Neural cell (in vitro differentiated cells): Measurements from ENCODE around the gene LST1. TPM values are rescaled to one million over a fixed set of nuclear protein-coding genes. Genes with fewer than 3 reads are reported as not detected.

Experiments
- H2AFZ ChIP-seq: fragments of 200-600, 300-800 bp; sonication (generic), shearing (Covaris generic); 2 replicates; pipeline ENCODE4 v1.6.0; 2014; ENCODE audit warnings: low read depth, mild to moderate bottlenecking, antibody characterized with exemption, low read length, moderate library complexity
- H3F3A ChIP-seq: fragments of 200-600 bp; shearing (Covaris generic); 2 replicates; pipeline ENCODE4 v1.6.1; 2016; ENCODE audit warnings: mild to moderate bottlenecking, moderate library complexity, mixed read lengths, antibody characterized with exemption, low read length; ENCODE audit not compliant: insufficient read depth, poor library complexity, severe bottlenecking
- H3K27ac ChIP-seq: fragments of 200-600, 300-800 bp; sonication (generic), shearing (Covaris generic); 2 replicates; pipeline ENCODE4 v1.5.1; 2014; ENCODE audit warnings: mild to moderate bottlenecking, low read length, moderate library complexity
- H3K27me3 ChIP-seq: fragments of 300-800, 200-600 bp; sonication (generic), shearing (Covaris generic); 2 replicates; pipeline ENCODE4 v1.6.0; 2014; ENCODE audit warnings: mild to moderate bottlenecking, low read depth, low read length, moderate library complexity; ENCODE audit not compliant: insufficient read depth
- H3K36me3 ChIP-seq: fragments of 300-800, 200-600 bp; sonication (generic), shearing (Covaris generic); 2 replicates; pipeline ENCODE4 v1.5.1; 2014; ENCODE audit warnings: mild to moderate bottlenecking, antibody characterized with exemption, low read length, moderate library complexity; ENCODE audit not compliant: insufficient read depth
- H3K4me2 ChIP-seq: fragments of 300-800, 200-600 bp; sonication (generic), shearing (Covaris generic); 2 replicates; pipeline ENCODE4 v1.6.0; 2014; ENCODE audit warnings: mild to moderate bottlenecking, low read length
- H3K4me3 ChIP-seq: fragments of 300-800, 200-600 bp; sonication (generic), shearing (Covaris generic); 2 replicates; pipeline ENCODE4 v1.5.1; 2014; ENCODE audit warnings: mild to moderate bottlenecking, low read length, moderate library complexity
- H3K79me2 ChIP-seq: fragments of 200-600 bp; shearing (Covaris generic); replicated peaks from 2 replicates; pipeline ENCODE4 v1.6.0; 2014; ENCODE audit warnings: mild to moderate bottlenecking, low read length, moderate library complexity; ENCODE audit not compliant: insufficient read depth
- H3K9ac ChIP-seq: fragments of 300-800, 200-600 bp; sonication (generic), shearing (Covaris generic); 2 replicates; pipeline ENCODE4 v1.6.1; 2016; ENCODE audit warnings: mild to moderate bottlenecking, low read length, mixed read lengths
- H3K9me2 ChIP-seq: fragments of 200-600 bp; shearing (Covaris generic); 2 replicates; pipeline ENCODE4 v1.6.1; 2016; ENCODE audit warnings: mild to moderate bottlenecking, low read length, mixed read lengths; ENCODE audit not compliant: insufficient read depth
- H3K9me3 ChIP-seq: fragments of 200-600, 300-800 bp; sonication (generic), shearing (Covaris generic); 2 replicates; pipeline ENCODE4 v1.6.1; 2016; ENCODE audit warnings: mild to moderate bottlenecking, mixed run types, low read length, moderate library complexity, mixed read lengths
- H4K20me1 ChIP-seq: fragments of 200-600 bp; shearing (Covaris generic); 2 replicates; pipeline ENCODE4 v1.6.1; 2016; ENCODE audit warnings: mild to moderate bottlenecking, mixed run types; ENCODE audit not compliant: insufficient read depth
- EP300 ChIP-seq: fragments of 450-650 bp; conservative IDR thresholded peaks from 2 replicates; pipeline ENCODE4 v1.6.1; 2014; ENCODE audit warnings: antibody characterized with exemption, mild to moderate bottlenecking, moderate library complexity; ENCODE audit not compliant: poor library complexity, severe bottlenecking
- EZH2 ChIP-seq: fragments of 200-600, 300-800 bp; shearing (Covaris generic), sonication (generic); IDR thresholded peaks from 2 replicates; pipeline ENCODE4 v1.6.1; 2014; ENCODE audit warnings: antibody characterized with exemption, low read length, borderline replicate concordance, mild to moderate bottlenecking; ENCODE audit not compliant: insufficient read depth, poor library complexity, severe bottlenecking
- MXI1 ChIP-seq: fragments of 450-650 bp; conservative IDR thresholded peaks from 2 replicates; pipeline ENCODE4 v1.6.1; 2014; ENCODE audit warnings: antibody characterized with exemption, mild to moderate bottlenecking; ENCODE audit not compliant: poor library complexity, severe bottlenecking
- POLR2AphosphoS5 ChIP-seq: IDR thresholded peaks from 2 replicates; pipeline ENCODE4 v1.6.1; 2012
- RAD21 ChIP-seq: fragments of 450-650 bp; conservative IDR thresholded peaks from 2 replicates; pipeline ENCODE4 v1.6.1; 2014; ENCODE audit warnings: antibody characterized with exemption, mild to moderate bottlenecking, moderate library complexity
- SMC3 ChIP-seq: fragments of 450-650 bp; conservative IDR thresholded peaks from 2 replicates; pipeline ENCODE4 v1.6.1; 2014; ENCODE audit warnings: antibody characterized with exemption, mild to moderate bottlenecking, moderate library complexity; ENCODE audit not compliant: poor library complexity
- TAF1 ChIP-seq: IDR thresholded peaks from 2 replicates; pipeline ENCODE4 v1.6.1; 2012; ENCODE audit warnings: low read depth
- polyA plus RNA-seq: library from polyadenylated mRNA; depleted of rRNA; stranded (reverse); fragments of >200 nt; gene quantifications from 2 replicates; pipeline ENCODE4 v1.2.3, GENCODE V29; 2014
- TF ChIP-seq, protein P1 (sequence below): fragments of 450-650 bp; IDR thresholded peaks from 2 replicates; pipeline ENCODE4 v1.5.1; 2014; ENCODE audit warnings: antibody characterized with exemption, mild to moderate bottlenecking, moderate library complexity; ENCODE audit not compliant: poor library complexity, severe bottlenecking
- TF ChIP-seq, protein P2 (sequence below): IDR thresholded peaks from 2 replicates; pipeline ENCODE4 v1.6.1; 2012; ENCODE audit warnings: borderline replicate concordance

The LST1 gene
- polyA plus RNA-seq, 1 donor from 2014 or later = not detected

GRCh38 chr6:31559958-31560696 is 25.9 kb upstream of the LST1 start:
- H3K9me2 ChIP-seq = no peaks in the 10 kb centered on the region
- no peak overlapping the region for H3K4me2 ChIP-seq
- H3K9me3 ChIP-seq = no peaks in the 10 kb centered on the region
- H2AFZ ChIP-seq = no peak overlapping the region
- H3K4me3 ChIP-seq = no peak overlapping the region
- H3K79me2 ChIP-seq = no peaks in the 10 kb centered on the region
- H4K20me1 ChIP-seq = no peaks in the 10 kb centered on the region
- no peaks in the 10 kb centered on the region for H3K27me3 ChIP-seq
- TF ChIP-seq, protein P1, sequence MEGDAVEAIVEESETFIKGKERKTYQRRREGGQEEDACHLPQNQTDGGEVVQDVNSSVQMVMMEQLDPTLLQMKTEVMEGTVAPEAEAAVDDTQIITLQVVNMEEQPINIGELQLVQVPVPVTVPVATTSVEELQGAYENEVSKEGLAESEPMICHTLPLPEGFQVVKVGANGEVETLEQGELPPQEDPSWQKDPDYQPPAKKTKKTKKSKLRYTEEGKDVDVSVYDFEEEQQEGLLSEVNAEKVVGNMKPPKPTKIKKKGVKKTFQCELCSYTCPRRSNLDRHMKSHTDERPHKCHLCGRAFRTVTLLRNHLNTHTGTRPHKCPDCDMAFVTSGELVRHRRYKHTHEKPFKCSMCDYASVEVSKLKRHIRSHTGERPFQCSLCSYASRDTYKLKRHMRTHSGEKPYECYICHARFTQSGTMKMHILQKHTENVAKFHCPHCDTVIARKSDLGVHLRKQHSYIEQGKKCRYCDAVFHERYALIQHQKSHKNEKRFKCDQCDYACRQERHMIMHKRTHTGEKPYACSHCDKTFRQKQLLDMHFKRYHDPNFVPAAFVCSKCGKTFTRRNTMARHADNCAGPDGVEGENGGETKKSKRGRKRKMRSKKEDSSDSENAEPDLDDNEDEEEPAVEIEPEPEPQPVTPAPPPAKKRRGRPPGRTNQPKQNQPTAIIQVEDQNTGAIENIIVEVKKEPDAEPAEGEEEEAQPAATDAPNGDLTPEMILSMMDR = no peak
- TF ChIP-seq EZH2 (no peak), TAF1 (no peak), POLR2AphosphoS5 (no peak), SMC3 (no peak), MXI1 (no peak), RAD21 (no peak), EP300 (no peak)
- TF ChIP-seq, protein P2, sequence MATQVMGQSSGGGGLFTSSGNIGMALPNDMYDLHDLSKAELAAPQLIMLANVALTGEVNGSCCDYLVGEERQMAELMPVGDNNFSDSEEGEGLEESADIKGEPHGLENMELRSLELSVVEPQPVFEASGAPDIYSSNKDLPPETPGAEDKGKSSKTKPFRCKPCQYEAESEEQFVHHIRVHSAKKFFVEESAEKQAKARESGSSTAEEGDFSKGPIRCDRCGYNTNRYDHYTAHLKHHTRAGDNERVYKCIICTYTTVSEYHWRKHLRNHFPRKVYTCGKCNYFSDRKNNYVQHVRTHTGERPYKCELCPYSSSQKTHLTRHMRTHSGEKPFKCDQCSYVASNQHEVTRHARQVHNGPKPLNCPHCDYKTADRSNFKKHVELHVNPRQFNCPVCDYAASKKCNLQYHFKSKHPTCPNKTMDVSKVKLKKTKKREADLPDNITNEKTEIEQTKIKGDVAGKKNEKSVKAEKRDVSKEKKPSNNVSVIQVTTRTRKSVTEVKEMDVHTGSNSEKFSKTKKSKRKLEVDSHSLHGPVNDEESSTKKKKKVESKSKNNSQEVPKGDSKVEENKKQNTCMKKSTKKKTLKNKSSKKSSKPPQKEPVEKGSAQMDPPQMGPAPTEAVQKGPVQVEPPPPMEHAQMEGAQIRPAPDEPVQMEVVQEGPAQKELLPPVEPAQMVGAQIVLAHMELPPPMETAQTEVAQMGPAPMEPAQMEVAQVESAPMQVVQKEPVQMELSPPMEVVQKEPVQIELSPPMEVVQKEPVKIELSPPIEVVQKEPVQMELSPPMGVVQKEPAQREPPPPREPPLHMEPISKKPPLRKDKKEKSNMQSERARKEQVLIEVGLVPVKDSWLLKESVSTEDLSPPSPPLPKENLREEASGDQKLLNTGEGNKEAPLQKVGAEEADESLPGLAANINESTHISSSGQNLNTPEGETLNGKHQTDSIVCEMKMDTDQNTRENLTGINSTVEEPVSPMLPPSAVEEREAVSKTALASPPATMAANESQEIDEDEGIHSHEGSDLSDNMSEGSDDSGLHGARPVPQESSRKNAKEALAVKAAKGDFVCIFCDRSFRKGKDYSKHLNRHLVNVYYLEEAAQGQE = no peak
- H3K27ac ChIP-seq = no peak overlapping the region
- no peaks in the 10 kb centered on the region for H3F3A ChIP-seq
- H3K36me3 ChIP-seq = no peaks in the 10 kb centered on the region
- no peak overlapping the region for H3K9ac ChIP-seq

- no peaks in the 10 kb centered on the region for H3K27me3 ChIP-seq
- H3K9me2 ChIP-seq = no peaks in the 10 kb centered on the region
- H2AFZ ChIP-seq = no peak overlapping the region
- no peak for TF ChIP-seq TAF1
- TF ChIP-seq EZH2 = no peak
- TF ChIP-seq, protein P2 = no peak
- TF ChIP-seq, protein P1 = no peak
- TF ChIP-seq MXI1 = no peak
- TF ChIP-seq POLR2AphosphoS5 = no peak
- TF ChIP-seq RAD21 = no peak
- TF ChIP-seq SMC3 = no peak
- TF ChIP-seq EP300 = no peak
- H3K4me3 ChIP-seq = no peak overlapping the region
- H3K36me3 ChIP-seq = no peaks in the 10 kb centered on the region
- no peak overlapping the region for H3K9ac ChIP-seq
- H3F3A ChIP-seq = no peaks in the 10 kb centered on the region
- no peak overlapping the region for H3K27ac ChIP-seq
- no peak overlapping the region for H3K4me2 ChIP-seq
- no peaks in the 10 kb centered on the region for H4K20me1 ChIP-seq
- H3K9me3 ChIP-seq = no peaks in the 10 kb centered on the region
- H3K79me2 ChIP-seq = no peaks in the 10 kb centered on the region
Observed at GRCh38 chr6:31560697-31561058, 25.4 kb upstream of the LST1 start.
